ENCODE data around the gene CCDC144A. TPM values are rescaled to one million over a fixed set of nuclear protein-coding genes. Genes with fewer than 3 reads are reported as not detected.
"Not testable (repeated sequence)": the region's sequence is repeated elsewhere in the genome, so short reads cannot be mapped to it uniquely, and the experiment has no call there.

The CCDC144A gene
- total RNA-seq, 4 donors from 2014 or later = 0.78 to 31.5 (median 2.1) TPM

DNA sequence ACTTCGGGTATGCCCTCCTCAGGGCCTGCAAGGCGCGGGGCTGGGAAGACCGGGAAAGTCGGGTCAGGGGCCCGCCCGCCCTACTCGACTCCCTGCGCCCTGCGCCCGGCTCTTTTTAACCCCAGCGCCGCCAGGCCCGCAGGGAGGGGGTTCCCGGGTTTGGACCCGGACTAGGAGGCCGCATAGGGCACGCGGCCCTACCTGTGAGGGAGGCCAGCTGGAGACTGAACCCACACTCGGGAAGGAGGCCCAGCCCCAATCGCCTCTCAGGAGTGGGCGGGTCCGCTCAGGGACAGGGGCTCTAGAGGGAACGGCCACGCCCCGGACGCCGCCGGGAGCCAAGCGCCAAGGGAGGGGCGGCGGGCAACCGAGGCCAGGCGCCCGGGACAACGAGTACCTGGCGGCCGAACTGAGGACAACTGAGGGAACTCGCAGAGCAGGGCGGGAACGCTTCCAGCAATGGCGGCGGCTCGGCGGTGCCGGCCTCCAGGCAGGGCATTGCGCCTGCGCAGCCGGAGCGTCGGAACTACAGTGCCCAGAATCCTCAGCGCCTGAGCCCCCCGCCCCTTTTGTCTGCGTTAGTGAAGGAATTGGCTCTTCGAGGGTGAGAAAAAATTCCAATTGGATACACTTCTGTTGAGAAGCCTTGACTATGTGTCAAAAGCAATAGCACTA, 36.5 kb upstream of the CCDC144A start, which contains the start of gene ZNF624:
Gene ZNF624 (minus strand): TSS at position 484 of the 675 bp plus-strand sequence.
- Histone ChIP-seq H3K27me3 (no peaks in the 10 kb centered on the region), H3K4me3 (replicated peaks in 1 of 3) (peak within 1 kb of the TSS; percentile 4 to 75 (median 55)), H3K27ac (peak within 1 kb of the TSS; percentile 89 to 96 (median 93)), H3K9me3 (no peaks in the 10 kb centered on the region), H3K36me3 (no peaks in the 10 kb centered on the region), H3K4me1 (peaks cover 5 to 8% of the 10 kb centered on the region in 2 donors)
- TF ChIP-seq POLR2A (IDR thresholded peaks at IDR 0.05) (peak; percentile 40 to 94), CTCF (IDR thresholded peaks at IDR 0.05) (no peak)
- peak; percentile 99 for DNase-seq
- WGBS, 2 donors = 0% methylated on average over 23 to 28 of the region's 55 CpGs
- intact Hi-C loops (cut with DNase I) = no loop called here

GRCh38 chr17:16661217-16661616, 28.8 kb upstream of the CCDC144A start:
- H3K4me3 ChIP-seq (replicated peaks in 1 of 3) = no peak overlapping the region
- intact Hi-C loops (cut with DNase I) = no loop called here
- no peaks in the 10 kb centered on the region for H3K9me3 ChIP-seq
- H3K27ac ChIP-seq = no peak overlapping the region
- no peaks in the 10 kb centered on the region for H3K4me1 ChIP-seq
- no peaks in the 10 kb centered on the region for H3K36me3 ChIP-seq
- no peak for DNase-seq
- H3K27me3 ChIP-seq = no peaks in the 10 kb centered on the region
- no peak for TF ChIP-seq CTCF (IDR thresholded peaks at IDR 0.05)

GRCh38 chr17:16662936-16663335, 27.1 kb upstream of the CCDC144A start:
- WGBS, 2 donors = 82 to 92% methylated on average over 1 of the region's 1 CpG
- Histone ChIP-seq H3K4me1 (peaks cover 0 to 8% of the 10 kb centered on the region in 2 donors), H3K27ac (no peak overlapping the region), H3K27me3 (no peaks in the 10 kb centered on the region), H3K36me3 (no peaks in the 10 kb centered on the region), H3K9me3 (no peaks in the 10 kb centered on the region), H3K4me3 (replicated peaks in 1 of 3) (no peak overlapping the region)
- intact Hi-C loops (cut with DNase I) = no loop called here
- no peak for DNase-seq
- no peak for TF ChIP-seq POLR2A (IDR thresholded peaks at IDR 0.05)
- no peak for TF ChIP-seq CTCF (IDR thresholded peaks at IDR 0.05)

GRCh38 chr17:16666553-16666906, 23.5 kb upstream of the CCDC144A start:
- H3K27ac ChIP-seq; H3K9me3 ChIP-seq; H3K4me1 ChIP-seq; intact Hi-C loops (cut with DNase I); H3K36me3 ChIP-seq; DNase-seq; H3K27me3 ChIP-seq: not testable (repeated sequence)
- 47 to 57% methylated on average over 16 to 19 of the region's 24 CpGs for WGBS, 2 donors
- peak overlapping the region in 1 of 3 donors; percentile 31 for H3K4me3 ChIP-seq (replicated peaks in 1 of 3)

- H3K9me3 ChIP-seq; H3K27me3 ChIP-seq; intact Hi-C loops (cut with DNase I); H3K27ac ChIP-seq; H3K4me1 ChIP-seq; H3K36me3 ChIP-seq: not testable (repeated sequence)
- peak overlapping the region in 1 of 3 donors; percentile 31 for H3K4me3 ChIP-seq (replicated peaks in 1 of 3)
- DNase-seq = peak in 1 of 2 donors; percentile 31
- 2 to 3% methylated on average over 26 to 41 of the region's 61 CpGs for WGBS, 2 donors
Observed at GRCh38 chr17:16666907-16667636, 23.0 kb upstream of the CCDC144A start.

DNA sequence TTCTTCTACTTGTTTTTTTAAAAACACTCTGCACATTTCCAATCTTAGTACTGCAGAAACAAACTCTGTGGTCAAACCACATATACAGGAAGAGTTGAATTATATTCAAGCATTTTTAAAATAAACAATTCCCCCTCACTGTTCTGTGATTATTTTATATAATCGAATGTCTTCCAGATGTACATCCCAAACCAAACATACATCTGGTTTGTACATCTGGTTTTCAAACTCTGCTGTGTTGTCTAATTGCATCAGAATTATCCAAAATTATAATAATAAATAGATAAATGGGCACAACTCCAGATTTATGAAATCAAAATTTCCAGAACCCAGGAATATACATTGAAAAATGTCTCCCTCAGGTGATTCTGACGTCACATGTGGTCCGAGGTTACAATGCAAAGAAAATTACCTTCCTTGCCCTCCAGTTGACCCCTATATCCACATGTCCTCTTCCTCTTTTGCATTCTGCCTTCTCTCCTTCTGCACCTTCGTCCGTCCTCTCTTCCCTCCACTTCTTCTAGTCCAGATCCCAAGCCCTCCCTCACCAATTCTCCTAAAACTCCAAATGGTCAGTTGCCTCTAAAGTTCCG, 13.3 kb upstream of the CCDC144A start:
- Histone ChIP-seq H3K4me1 (no peaks in the 10 kb centered on the region), H3K27me3 (no peaks in the 10 kb centered on the region), H3K27ac (no peak overlapping the region), H3K4me3 (replicated peaks in 1 of 3) (no peak overlapping the region), H3K36me3 (no peaks in the 10 kb centered on the region), H3K9me3 (no peaks in the 10 kb centered on the region)
- intact Hi-C loops (cut with DNase I) = no loop called here
- no peak for DNase-seq
- WGBS, 2 donors = 85 to 88% methylated on average over 6 of the region's 6 CpGs
- no peak for TF ChIP-seq POLR2A (IDR thresholded peaks at IDR 0.05)
- TF ChIP-seq CTCF (IDR thresholded peaks at IDR 0.05) = no peak

- H3K4me1 ChIP-seq; H3K36me3 ChIP-seq; intact Hi-C loops (cut with DNase I); H3K27me3 ChIP-seq; H3K4me3 ChIP-seq (replicated peaks in 1 of 3); H3K9me3 ChIP-seq; H3K27ac ChIP-seq: not testable (repeated sequence)
- 41% methylated on average over 44 of the region's 44 CpGs for WGBS, 2 donors
- peak; percentile 17 to 21 for DNase-seq
Observed at GRCh38 chr17:16683290-16684138, 6.5 kb upstream of the CCDC144A start.

GRCh38 chr17:16686019-16686418, 4.0 kb upstream of the CCDC144A start:
- H3K4me3 ChIP-seq (replicated peaks in 1 of 3); intact Hi-C loops (cut with DNase I); H3K4me1 ChIP-seq; H3K27ac ChIP-seq; H3K27me3 ChIP-seq; H3K9me3 ChIP-seq; H3K36me3 ChIP-seq: not testable (repeated sequence)
- peak; percentile 78 to 84 for DNase-seq
- WGBS, 2 donors = 29 to 47% methylated on average over 4 of the region's 4 CpGs

All from thyroid gland (tissue), 4 donors.